OCI-LY1 (cell line): ENCODE results near the gene COLGALT1.

Experiments
- H2AFZ ChIP-seq: fragments of 200-600 bp; sonication (generic), shearing (Covaris generic); 2 replicates; pipeline ENCODE4 v1.6.0; 2014; ENCODE audit warnings: antibody characterized with exemption, mild to moderate bottlenecking, low read length
- H3F3A ChIP-seq: fragments of 200-600 bp; sonication (generic), shearing (Covaris generic); 2 replicates; pipeline ENCODE4 v1.6.0; 2014; ENCODE audit warnings: mild to moderate bottlenecking, antibody characterized with exemption, low read length, moderate library complexity; ENCODE audit not compliant: insufficient read depth
- H3K27ac ChIP-seq: fragments of 200-600 bp; sonication (generic); 2 replicates; pipeline ENCODE4 v1.5.1; 2014; ENCODE audit warnings: low read length, mixed run types, mild to moderate bottlenecking, low read depth; ENCODE audit not compliant: poor library complexity, severe bottlenecking
- H3K27me3 ChIP-seq: fragments of 200-600 bp; sonication (generic); 2 replicates; pipeline ENCODE4 v1.6.0; 2014; ENCODE audit warnings: antibody characterized with exemption, mild to moderate bottlenecking, low read length, moderate library complexity; ENCODE audit not compliant: insufficient read depth
- H3K36me3 ChIP-seq: fragments of 200-600 bp; sonication (generic); 2 replicates; pipeline ENCODE4 v1.6.1; 2014; ENCODE audit warnings: mild to moderate bottlenecking, antibody characterized with exemption, low read length, moderate library complexity, mixed read lengths; ENCODE audit not compliant: insufficient read depth
- H3K4me1 ChIP-seq: fragments of 200-600 bp; sonication (generic); 2 replicates; pipeline ENCODE4 v1.5.1; 2014; ENCODE audit warnings: mild to moderate bottlenecking, low read length, moderate library complexity; ENCODE audit not compliant: insufficient read depth, severe bottlenecking
- H3K4me2 ChIP-seq: fragments of 200-600 bp; sonication (generic), shearing (Covaris generic); 2 replicates; pipeline ENCODE4 v1.6.1; 2014; ENCODE audit warnings: low read length
- H3K4me3 ChIP-seq: fragments of 200-600 bp; sonication (generic); 2 replicates; pipeline ENCODE4 v1.5.1; 2014; ENCODE audit warnings: low read length, low read depth, mild to moderate bottlenecking, mixed read lengths; ENCODE audit not compliant: poor library complexity, severe bottlenecking
- H3K79me2 ChIP-seq: fragments of 200-600 bp; shearing (Covaris generic); 2 replicates; pipeline ENCODE4 v1.6.1; 2016; ENCODE audit warnings: mixed run types, low read length, mixed read lengths; ENCODE audit not compliant: insufficient read depth
- H3K9ac ChIP-seq: fragments of 200-600 bp; sonication (generic), shearing (Covaris generic); 2 replicates; pipeline ENCODE4 v1.6.1; 2014; ENCODE audit warnings: mild to moderate bottlenecking, low read length, mixed read lengths
- H3K9me2 ChIP-seq: fragments of 200-600 bp; sonication (generic), shearing (Covaris generic); 2 replicates; pipeline ENCODE4 v1.6.1; 2014; ENCODE audit warnings: low read depth, mild to moderate bottlenecking, low read length, mixed read lengths
- H3K9me3 ChIP-seq: fragments of 200-600 bp; shearing (Covaris generic); 2 replicates; pipeline ENCODE4 v1.6.1; 2014; ENCODE audit warnings: low read length, mixed read lengths
- H4K20me1 ChIP-seq: fragments of 200-600 bp; sonication (generic), shearing (Covaris generic); 2 replicates; pipeline ENCODE4 v1.6.0; 2016; ENCODE audit warnings: mild to moderate bottlenecking, low read length; ENCODE audit not compliant: insufficient read depth
- CTCF ChIP-seq: fragments of 200-600 bp; sonication (generic), shearing (Covaris generic); IDR thresholded peaks from 2 replicates; pipeline ENCODE4 v1.5.1; 2017; ENCODE audit warnings: mild to moderate bottlenecking, antibody characterized with exemption, low read length, moderate library complexity, mixed read lengths
- EZH2 ChIP-seq: fragments of 200-600 bp; sonication (generic), shearing (Covaris generic); IDR thresholded peaks from 2 replicates; pipeline ENCODE4 v1.8.0; 2017; ENCODE audit warnings: borderline replicate concordance, mixed run types, mild to moderate bottlenecking, antibody characterized with exemption, low read length, moderate library complexity, mixed read lengths

Gene COLGALT1

GRCh38 chr19:17625043-17625442, 69.6 kb downstream of the COLGALT1 start:
- no peak overlapping the region for H2AFZ ChIP-seq
- no peak overlapping the region for H3K4me3 ChIP-seq
- no peak overlapping the region for H3K9ac ChIP-seq
- no peaks in the 10 kb centered on the region for H3K4me1 ChIP-seq
- no peaks in the 10 kb centered on the region for H3K9me2 ChIP-seq
- no peak overlapping the region for H3K27ac ChIP-seq
- no peak overlapping the region for H3K4me2 ChIP-seq
- H3F3A ChIP-seq, result no peaks in the 10 kb centered on the region
- H4K20me1 ChIP-seq, result no peaks in the 10 kb centered on the region
- H3K79me2 ChIP-seq, result no peaks in the 10 kb centered on the region
- no peaks in the 10 kb centered on the region for H3K36me3 ChIP-seq
- no peaks in the 10 kb centered on the region for H3K27me3 ChIP-seq
- TF ChIP-seq EZH2, result no peak
- TF ChIP-seq CTCF, result no peak
- H3K9me3 ChIP-seq, result no peaks in the 10 kb centered on the region

GRCh38 chr19:17625980-17626379, 70.5 kb downstream of the COLGALT1 start:
- no peaks in the 10 kb centered on the region for H3K36me3 ChIP-seq
- H2AFZ ChIP-seq, result no peak overlapping the region
- H3K4me3 ChIP-seq, result no peak overlapping the region
- no peak overlapping the region for H3K27ac ChIP-seq
- H3K4me1 ChIP-seq, result no peaks in the 10 kb centered on the region
- no peaks in the 10 kb centered on the region for H3K9me3 ChIP-seq
- no peaks in the 10 kb centered on the region for H3K9me2 ChIP-seq
- no peak overlapping the region for H3K9ac ChIP-seq
- H3K4me2 ChIP-seq, result no peak overlapping the region
- H4K20me1 ChIP-seq, result no peaks in the 10 kb centered on the region
- H3K27me3 ChIP-seq, result no peaks in the 10 kb centered on the region; the same call in 1 of the 2 replicates
- no peaks in the 10 kb centered on the region for H3K79me2 ChIP-seq
- TF ChIP-seq CTCF, result no peak
- no peak for TF ChIP-seq EZH2
- H3F3A ChIP-seq, result no peaks in the 10 kb centered on the region

GRCh38 chr19:17626456-17627015, 71.1 kb downstream of the COLGALT1 start:
- no peaks in the 10 kb centered on the region for H4K20me1 ChIP-seq
- no peaks in the 10 kb centered on the region for H3K9me2 ChIP-seq
- no peak overlapping the region for H3K9ac ChIP-seq
- H2AFZ ChIP-seq, result no peak overlapping the region
- H3F3A ChIP-seq, result no peaks in the 10 kb centered on the region
- no peaks in the 10 kb centered on the region for H3K4me1 ChIP-seq
- no peaks in the 10 kb centered on the region; the same call in 1 of the 2 replicates for H3K27me3 ChIP-seq
- no peak overlapping the region for H3K27ac ChIP-seq
- no peak overlapping the region for H3K4me2 ChIP-seq
- no peaks in the 10 kb centered on the region for H3K79me2 ChIP-seq
- H3K4me3 ChIP-seq, result no peak overlapping the region
- H3K36me3 ChIP-seq, result no peaks in the 10 kb centered on the region
- H3K9me3 ChIP-seq, result no peaks in the 10 kb centered on the region
- TF ChIP-seq CTCF (no peak), EZH2 (no peak)
